Activated T-helper 1 cell treated with Interleukin-2 at 50 U/mL for 16 hours (primary cell): Measurements from ENCODE around the gene ADGRL1.
"Not testable (repeated sequence)": the region's sequence is repeated elsewhere in the genome, so short reads cannot be mapped to it uniquely, and the experiment has no call there.

ENCODE experiments used
- DNase-seq: peaks from one replicate; pipeline ENCODE4 v3.0.0-alpha.2; 2020; ENCODE audit warnings: low read depth

The ADGRL1 gene

DNA sequence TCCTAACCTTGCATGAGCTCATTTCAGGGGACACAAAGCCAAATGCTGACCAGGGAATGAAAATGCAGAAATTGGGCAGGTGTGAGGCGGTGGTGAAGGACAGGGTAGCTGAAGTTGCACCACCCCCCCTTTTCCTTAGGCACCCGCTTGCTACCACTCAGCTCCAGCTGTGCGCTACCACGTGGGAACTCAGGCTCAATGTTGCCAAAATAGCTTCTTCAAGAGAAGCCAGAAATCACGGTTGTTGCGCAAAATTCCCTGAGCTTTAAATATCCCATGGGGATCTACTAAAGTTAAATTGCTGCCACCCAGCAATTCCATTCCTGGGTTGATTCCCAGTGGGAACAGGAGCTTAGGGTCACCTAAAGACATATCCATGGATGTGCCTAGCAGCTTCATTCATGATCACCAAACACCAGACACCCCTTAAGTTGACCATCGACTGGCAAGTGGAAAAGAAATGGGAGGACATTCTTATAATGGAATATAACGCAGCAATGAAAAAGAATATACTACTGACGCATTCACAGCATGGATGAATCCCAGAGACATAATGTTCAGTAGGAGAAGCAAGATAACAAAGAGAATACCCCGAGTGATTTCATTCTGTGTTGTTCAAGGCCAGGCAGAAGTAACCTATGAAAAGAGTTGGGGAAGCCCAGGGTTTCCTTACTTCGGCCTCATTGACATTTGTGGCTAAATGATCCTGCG is 12.8 kb upstream of the ADGRL1 start:
- no peak for DNase-seq

DNA sequence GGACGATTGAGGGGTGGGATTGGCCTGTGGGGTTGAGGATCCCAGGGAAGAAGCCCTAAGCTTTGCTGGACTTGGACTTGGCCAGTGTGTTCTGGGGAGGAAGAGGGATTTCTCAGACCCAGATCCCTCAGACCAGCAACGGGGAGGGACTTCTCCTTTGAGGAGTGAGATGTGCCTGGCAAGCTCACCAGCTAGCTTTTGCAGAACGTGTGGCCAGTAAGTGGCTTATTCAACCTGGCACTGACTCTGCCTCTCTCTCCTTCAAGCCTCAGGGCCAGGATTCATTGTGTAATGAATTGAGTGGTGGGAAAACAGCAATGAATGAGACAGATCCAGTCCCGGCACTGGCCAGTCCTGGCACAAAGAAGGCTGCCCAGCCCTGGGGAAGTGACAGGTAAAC is 11.9 kb upstream of the ADGRL1 start:
- not testable (repeated sequence) for DNase-seq

DNA sequence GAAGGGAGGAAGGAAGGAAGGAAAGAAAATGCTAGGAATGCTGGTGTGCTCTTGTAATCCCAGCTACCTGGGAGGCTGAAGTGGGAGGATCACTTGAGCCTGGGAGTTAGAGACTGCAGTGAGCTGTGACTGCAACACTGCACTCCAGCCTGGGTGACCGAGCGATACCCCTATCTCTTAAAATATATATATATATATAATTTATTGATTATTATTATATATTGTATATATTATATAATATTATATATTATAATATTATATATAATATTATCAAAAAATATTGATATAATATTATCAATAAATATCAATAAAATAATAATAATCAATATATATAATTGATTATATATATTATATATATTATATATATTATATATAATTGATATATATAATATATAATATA is 8.6 kb upstream of the ADGRL1 start:
- DNase-seq: no peak

DNA sequence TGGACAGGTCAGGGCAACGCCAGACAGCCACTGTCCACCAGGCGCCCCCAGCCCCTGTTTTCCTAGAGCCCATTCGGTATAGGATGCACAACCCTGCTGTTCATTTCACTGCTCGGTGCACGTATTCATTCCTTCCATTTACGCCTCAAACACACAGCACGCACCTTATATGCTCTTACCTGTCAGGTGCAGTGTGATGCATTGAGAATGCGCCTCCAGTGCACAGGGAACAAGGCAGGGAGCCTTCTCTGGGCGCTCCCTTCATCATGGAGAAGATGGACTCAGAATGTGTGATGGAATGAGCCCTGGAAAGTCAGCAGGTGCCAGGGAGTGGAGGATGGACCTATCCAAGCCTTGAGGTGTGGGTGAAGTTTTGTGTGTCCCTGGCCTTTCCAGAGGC is 4.2 kb upstream of the ADGRL1 start:
- not testable (repeated sequence) for DNase-seq

DNA sequence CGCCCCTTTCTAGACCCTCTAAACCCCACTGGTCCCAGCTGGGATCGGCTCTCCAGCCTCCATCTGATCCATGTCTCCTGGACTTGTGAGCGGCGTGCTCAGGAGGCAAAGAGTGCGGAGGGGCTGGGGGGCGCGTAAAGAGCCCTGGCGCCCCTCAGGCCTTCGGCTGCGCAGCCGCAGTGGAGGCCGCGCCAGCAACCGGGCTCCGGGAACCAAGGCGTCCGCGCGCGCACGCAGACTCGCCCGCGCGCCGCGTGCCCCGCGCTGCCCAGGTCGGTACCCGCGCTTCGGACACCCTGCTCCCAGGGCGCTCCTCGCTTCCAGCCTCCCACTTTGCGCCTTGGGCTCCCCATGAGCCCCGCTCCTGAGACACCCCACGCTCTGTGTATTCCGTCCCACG is 3.4 kb upstream of the ADGRL1 start:
- DNase-seq: not testable (repeated sequence)

DNA sequence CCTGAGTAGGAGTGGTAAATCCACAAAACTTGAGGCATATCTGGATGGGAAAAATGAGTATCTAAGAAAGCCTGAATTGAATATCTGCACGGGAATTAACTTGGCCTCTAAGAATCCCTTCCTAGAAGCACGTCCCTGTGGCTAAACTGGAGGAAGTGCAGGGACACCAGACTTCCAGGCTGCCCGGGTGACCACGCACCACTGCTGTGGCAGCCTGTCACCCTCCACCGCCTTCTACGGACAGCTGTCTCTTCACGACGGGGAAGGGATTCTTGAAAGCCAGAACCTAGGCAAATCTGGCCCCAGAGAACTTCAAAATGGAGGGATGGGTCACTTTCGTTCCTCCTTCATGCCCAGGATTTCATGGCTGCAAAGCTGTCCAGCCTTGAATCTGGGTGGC is 2.5 kb upstream of the ADGRL1 start:
- not testable (repeated sequence) for DNase-seq

DNA sequence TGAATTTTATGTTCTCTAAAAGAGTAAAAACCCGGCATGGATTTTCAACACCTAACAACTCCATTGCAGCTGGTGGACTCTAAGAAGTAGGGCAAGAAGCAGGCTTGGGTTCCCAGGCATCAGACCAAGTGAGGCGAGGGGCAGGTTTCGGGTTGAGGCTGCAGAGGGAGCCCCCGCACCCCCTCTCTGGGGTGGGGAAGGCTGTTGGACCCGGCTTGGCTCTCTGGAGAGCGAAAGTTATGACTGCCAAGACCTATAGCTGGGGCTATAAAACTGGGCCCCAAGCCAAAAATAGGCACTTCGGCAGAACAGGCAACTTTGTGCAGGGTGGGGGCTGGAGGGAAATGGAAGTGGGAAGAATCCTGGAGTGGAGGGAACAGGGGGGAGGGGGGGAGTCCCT is 1.8 kb upstream of the ADGRL1 start:
- DNase-seq: not testable (repeated sequence)

DNA sequence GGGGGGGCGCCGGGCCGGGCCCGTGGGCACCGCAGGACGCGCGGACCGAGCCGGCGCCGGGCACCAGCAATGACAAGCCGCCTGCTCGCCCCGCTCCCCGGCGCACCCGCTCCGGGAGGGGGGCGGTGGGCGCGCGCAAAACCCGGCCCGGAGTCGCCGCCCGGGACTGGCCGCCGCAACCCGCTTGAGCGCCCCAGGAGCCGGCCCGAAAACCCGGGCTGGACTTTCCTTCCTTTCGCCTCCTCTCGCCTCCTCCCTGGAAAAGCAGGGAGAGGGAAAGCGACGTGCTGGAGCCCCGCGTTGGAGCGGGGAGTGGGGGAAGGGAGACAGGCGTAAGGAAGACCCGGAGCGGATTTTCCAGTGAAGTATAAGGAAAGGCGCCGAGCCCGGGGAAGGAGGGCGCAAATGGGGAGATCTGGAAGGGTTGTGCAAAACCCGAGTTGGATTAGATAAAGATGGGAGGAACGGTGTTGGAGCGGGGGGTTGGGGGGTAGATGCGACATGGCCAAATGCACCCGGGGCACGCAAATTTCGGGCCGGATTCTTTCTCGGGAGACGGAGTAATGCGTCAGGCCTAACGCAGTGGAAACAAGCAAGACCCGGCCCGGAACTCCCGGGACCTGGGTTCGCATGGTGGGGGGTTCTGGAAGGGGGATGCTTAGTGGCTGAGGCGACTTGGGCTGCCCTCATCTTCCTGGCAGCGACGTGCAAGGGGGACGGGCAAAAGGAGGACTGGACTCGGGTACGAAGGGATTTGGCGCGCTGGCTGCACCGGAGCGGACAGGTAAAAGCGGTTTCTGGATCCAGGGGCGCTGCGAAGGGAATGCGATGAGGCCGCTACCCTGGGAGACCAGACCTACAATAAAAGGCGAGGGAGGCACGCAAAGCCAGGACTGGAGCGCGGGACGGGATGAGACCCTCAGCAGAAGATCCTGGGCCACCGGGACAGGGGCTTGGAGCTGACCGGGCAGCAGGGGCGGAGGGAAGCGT is 1.1 kb upstream of the ADGRL1 start:
- DNase-seq: peak; percentile 58

DNA sequence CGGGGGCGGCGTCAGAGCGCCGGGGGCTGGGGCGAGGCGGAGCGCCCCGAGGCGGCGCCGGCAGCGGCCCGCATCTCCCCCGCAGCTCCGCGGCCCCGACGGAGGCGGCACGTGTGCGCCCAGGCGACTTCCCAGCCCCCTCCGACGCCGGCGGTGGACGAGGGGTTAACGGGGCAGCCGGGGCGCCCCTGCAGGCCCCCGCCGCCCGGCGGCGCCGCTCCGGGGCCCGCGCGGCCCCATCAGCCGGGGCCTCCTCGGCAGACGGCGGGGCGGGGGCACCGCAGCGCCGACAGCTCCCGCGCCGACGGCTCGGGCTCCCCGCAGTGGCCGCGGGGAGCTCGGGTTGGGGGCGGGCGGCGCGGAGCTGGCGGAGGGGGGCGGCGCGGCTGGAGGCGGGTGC is 339 bp upstream of the ADGRL1 start:
- not testable (repeated sequence) for DNase-seq

DNA sequence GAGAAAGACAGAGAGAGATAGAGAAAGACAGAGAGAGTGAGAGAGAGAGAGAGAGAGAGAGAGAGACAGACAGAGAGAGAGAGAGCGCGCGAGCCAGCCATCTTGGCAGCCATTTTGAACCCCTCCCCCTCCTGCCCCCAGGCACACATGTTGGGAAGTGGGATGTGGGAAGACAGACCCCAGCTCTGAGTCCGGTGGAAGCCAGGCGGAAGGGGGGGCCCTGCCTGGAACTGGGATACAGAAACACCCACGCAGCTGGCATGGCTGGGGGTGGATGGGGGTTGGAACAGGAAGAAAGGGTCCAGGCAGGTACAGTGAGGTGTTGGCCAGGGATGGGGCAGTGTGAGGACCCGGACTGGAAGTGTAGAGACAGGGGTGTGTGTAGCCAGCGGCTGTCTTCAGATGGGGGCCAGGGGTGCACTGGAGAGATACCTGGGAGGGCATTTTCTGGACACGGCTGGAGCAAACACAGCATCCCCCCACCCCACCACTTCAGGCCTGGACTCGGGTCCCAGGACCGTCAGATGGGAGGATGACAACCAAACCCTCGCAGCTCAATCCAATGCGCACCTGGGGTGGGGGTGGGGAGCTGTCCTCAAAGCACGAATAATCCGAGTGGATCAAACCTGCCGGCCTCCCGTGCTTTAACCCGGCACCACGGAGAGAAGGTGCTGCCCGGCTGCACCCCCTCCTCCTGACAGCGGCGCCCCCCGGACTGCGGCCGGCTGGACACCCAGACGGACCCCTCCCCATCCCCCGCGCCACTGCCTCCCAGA is 1.1 kb downstream of the ADGRL1 start:
- not testable (repeated sequence) for DNase-seq

DNA sequence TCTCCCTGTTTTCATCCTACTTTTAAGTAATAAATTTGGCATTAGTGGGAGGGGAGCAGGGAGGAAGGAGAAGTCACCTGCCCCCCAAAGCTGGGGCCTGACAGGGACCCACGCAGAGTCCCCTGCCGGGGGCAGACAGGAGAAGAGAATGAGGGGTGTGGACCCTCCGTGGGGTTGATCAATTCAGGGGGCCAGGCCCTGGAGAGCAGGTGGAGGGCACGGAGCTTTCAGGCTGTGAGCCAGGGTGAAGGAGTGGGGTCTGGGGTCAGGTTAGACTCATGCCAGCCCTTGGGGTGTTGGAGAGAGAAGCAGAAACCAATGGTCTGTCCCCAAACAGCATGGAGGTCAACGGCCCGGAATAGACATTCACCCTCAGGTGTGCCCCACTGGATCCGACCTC is 1.8 kb downstream of the ADGRL1 start:
- DNase-seq: not testable (repeated sequence)

DNA sequence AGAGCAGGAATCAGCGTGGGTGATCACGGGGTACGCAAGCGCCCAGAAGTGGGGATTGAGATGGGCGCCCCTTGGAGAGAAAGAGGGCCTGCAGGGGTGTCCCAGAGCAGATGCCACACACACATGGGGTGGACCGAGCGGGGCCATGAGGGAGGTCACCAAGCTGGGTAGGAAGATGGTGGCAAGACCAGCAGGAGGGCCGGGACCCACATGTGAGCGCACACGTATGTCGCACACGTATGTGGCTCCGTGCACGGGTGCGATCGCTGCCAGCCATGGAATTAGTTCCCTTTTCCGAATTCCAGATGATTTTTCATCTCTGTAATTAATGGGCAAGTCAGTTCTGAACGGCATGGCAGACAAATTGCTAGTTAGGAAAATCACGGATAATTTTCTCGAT is 2.2 kb downstream of the ADGRL1 start:
- not testable (repeated sequence) for DNase-seq

DNA sequence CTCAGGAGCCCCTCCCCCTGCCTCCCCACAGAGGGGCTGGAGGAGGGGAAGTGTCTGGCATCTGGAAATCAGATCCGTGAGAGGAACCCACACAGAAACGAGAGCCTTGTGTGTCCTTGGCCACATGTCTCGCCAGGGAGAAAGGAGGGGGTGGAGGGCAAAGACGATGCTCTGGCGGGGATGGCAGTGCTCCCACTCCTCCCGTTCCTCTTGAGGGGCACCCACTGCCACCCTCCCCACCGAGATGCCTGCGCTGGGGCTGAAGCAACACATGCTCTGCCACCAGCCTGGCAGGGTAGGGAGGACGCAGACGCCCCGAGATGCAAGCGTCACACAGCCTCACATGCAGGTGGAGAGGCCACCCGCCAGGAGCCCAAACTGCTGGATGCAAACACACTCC is 2.8 kb downstream of the ADGRL1 start:
- DNase-seq: no peak

DNA sequence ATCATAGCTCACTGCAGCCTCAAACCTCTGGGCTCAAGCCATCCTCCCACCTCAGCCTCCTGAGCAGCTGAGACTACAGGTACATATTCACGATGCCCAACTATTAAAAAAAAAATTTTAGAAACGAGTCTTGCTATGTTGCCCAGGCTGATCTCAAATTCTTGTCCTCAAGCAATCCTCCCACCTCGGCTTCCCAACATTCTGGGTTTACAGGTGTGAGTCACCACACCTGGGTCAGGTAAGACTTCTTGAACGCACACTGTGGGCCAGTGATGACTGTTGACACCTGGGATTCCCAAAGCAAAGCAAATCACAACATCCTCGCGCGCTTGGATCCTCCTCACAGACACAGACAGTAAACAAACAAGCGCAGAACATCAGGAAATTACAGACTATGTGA is 4.5 kb downstream of the ADGRL1 start:
- DNase-seq: not testable (repeated sequence)

DNA sequence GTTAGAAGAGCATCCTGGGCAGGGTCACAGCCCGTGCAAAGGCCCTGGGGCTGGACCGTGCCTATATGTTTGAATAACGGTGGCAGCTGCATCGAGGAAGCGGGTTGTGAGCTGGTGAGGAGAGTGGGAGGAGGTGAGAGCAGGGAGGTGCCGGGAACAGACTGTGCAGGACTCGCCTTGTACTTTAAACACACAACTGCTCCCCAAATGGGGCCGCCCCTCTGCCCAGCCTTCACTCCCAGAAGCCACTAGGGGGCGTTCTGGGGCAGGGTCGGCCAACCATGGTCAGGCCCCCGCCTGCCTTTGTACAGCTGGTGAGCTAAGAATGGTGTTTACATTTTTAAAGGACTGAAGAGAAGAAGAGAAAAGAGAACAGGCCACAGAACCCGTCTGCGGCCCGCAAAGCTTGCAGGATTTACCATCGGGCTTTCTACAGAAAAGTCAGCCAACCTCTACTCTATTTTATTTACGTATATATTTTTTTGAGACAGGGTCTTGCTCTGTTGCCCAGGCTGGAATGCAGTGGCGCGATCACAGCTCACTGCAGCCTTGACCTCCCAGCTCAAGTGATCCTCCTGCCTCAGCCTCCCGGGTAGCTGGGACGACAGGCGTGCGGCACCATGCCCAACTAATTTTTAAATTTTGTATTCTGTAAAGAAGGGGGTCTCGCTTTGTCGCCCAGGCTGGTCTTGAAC is 5.7 kb downstream of the ADGRL1 start:
- peak; percentile 35 for DNase-seq

DNA sequence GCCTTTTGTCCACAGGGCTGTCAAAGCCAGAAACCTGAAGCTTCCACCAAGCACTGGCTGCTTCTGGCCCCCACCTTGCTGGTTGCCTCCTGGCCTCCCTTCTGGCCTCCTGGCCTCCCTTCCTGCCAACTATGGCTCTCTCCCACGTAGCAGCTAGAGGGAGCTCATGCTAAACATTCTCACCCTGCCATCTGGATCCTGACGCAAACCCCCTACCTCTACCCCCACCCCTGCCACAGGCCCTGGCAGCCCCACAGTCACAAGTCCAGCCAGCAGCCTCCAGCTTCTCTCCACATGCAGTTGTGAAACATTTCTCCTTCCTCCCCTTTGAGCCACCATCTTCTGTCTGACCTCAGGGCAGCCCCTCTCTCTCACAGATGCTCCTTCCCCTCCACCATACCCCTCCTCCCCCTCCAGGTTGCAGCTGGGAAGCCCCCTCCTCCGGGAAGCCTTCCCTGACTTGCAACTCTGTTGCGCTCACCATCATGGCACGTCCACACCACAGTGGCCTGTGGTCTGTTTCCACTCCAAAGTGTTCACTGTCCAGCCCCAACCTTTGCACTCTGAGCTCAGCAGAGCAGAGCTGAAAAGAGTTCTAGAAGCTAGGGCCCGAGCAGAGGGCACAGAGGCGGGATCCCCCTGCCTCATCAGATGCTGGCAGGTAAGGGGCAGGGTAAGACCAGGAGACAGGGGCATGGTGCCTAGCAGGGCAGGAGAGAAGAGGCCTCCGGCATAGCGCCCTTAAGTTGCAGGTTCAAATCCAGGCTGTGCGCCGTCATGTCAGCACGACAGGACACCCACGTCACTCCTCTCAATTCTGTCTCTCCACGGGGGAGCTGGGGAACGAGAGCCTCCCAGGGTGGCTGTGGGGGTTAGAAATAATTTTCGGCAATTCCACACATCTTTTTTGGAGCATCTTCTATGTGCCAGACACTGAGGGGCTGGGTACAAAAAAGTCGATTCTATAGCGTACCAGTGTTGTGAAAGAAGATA is 7.3 kb downstream of the ADGRL1 start:
- DNase-seq: no peak

DNA sequence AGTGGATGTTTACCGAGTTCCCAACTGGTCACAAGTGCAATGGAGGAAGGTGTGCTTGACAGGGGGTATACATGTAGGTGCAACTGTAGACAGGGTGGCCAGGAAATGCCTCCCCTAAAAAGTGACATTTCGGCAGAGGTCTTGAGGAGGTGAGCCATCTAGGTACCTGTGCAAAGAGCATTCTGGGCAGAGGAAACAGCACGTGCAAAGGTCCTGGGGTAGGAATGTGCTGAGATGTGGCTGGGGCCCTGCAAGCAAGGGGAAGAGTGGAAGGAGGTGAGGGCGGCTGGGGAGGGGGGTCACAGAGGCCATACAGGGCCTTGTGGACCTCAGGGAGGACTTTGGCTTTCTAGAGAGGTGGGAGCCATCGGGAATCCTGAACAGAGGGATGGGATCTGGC is 8.1 kb downstream of the ADGRL1 start:
- no peak for DNase-seq

DNA sequence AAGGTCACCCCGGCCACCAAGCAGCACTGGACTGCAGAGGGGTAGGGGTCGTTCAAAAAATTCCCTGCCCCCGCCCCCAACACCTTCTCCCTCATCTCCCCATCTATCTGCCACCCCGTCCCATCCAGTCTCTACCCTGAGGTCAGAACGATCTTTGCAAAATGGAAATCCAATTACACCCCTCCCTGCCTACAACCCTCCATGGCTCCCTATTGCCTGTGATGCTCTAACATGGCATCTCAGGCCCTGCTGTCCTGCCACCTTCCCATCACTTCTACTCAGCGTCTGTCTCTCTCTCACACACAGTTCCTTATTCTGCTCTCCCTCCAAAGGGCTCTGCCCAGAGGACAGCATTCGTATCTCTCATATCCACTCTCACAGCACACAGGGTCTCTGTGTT is 8.7 kb downstream of the ADGRL1 start:
- not testable (repeated sequence) for DNase-seq

DNA sequence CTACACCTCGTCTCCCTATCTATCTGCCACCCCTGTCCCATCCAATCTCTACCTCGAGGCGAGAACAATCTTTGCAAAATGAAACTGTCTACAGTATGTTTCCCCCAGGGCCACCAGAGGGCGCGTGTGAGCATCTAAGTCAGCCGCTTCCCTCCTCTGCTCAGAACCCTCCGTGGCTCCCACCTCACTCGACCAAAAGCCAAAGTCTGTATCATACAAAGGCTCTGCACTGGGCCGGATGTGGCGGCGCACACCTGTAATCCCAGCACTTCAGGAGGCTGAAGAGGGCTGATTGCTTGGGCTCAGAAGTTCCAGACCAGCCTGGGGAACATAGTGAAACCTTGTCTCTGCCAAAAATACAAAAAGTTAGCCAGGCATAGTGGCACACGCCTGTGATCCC is 9.9 kb downstream of the ADGRL1 start:
- peak; percentile 62 for DNase-seq

DNA sequence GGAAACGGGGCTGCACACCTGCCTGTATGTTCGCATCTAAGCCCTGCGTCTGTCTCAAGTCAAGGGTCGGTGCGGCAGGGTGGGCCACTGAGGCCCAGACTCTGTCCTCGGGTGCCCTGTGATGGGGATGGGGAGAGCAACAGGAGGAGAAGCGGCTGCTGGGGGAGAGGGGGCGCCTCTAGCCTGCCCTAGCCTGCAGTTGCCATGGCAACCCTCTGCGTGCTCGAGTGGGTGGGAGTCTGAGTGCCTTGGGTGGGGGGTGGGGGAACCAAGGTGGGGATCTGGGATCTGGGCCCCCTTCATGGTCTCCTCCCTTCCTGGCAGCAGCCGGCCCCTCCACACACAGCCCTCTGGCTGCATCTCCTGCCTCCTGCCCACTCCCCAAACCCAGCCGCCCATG is 10.8 kb downstream of the ADGRL1 start:
- DNase-seq: not testable (repeated sequence)
